IPS-11a (cell line): ENCODE data around the gene TBC1D25.
A peak's percentile ranks its signal among the peaks of the same experiment; 100 is the strongest.

ENCODE experiments used
- H3K4me3 ChIP-seq: one replicate; pipeline ENCODE4 v1.5.1; 2013; ENCODE audit warnings: low read depth, low read length, control low read depth

The TBC1D25 gene

GRCh38 chrX:48539345-48540027 is at the start of gene TBC1D25:
TBC1D25 (plus strand) TSS chrX:48539714; CDS start chrX:48539798, 84 bp downstream.
- peak within 1 kb of the TSS; percentile 50 for H3K4me3 ChIP-seq

GRCh38 chrX:48489892-48490291 is 49.6 kb upstream of the TBC1D25 start:
- no peak overlapping the region for H3K4me3 ChIP-seq

GRCh38 chrX:48490661-48491060 is 48.9 kb upstream of the TBC1D25 start:
- no peak overlapping the region for H3K4me3 ChIP-seq

GRCh38 chrX:48491809-48492208 is 47.7 kb upstream of the TBC1D25 start:
- no peak overlapping the region for H3K4me3 ChIP-seq

GRCh38 chrX:48492293-48492910 is 47.1 kb upstream of the TBC1D25 start:
- no peak overlapping the region for H3K4me3 ChIP-seq

- no peak overlapping the region for H3K4me3 ChIP-seq
Observed at GRCh38 chrX:48493890-48494364, 45.6 kb upstream of the TBC1D25 start.

- no peak overlapping the region for H3K4me3 ChIP-seq
Observed at GRCh38 chrX:48496660-48497059, 42.9 kb upstream of the TBC1D25 start.

- no peak overlapping the region for H3K4me3 ChIP-seq
Observed at GRCh38 chrX:48497871-48498270, 41.6 kb upstream of the TBC1D25 start.

GRCh38 chrX:48498374-48498809 is 41.1 kb upstream of the TBC1D25 start:
- no peak overlapping the region for H3K4me3 ChIP-seq

GRCh38 chrX:48504261-48504660 is 35.3 kb upstream of the TBC1D25 start:
- no peak overlapping the region for H3K4me3 ChIP-seq

GRCh38 chrX:48505481-48505880 is 34.0 kb upstream of the TBC1D25 start:
- no peak overlapping the region for H3K4me3 ChIP-seq

GRCh38 chrX:48507246-48507645 is 32.3 kb upstream of the TBC1D25 start:
- no peak overlapping the region for H3K4me3 ChIP-seq

- H3K4me3 ChIP-seq, result peak within 1 kb of the TSS; percentile 75
Observed at GRCh38 chrX:48508400-48509244, 30.9 kb upstream of the TBC1D25 start, which contains the start of gene PORCN. PORCN (plus strand) TSS chrX:48508992; CDS start chrX:48509821, 829 bp downstream.

GRCh38 chrX:48509245-48509590 is 30.3 kb upstream of the TBC1D25 start:
- peak overlapping the region; percentile 75 for H3K4me3 ChIP-seq

GRCh38 chrX:48509619-48510018 is 29.9 kb upstream of the TBC1D25 start:
- H3K4me3 ChIP-seq, result peak overlapping the region; percentile 75

- no peak overlapping the region for H3K4me3 ChIP-seq
Observed at GRCh38 chrX:48511560-48511959, 28.0 kb upstream of the TBC1D25 start.

GRCh38 chrX:48512371-48512935 is 27.1 kb upstream of the TBC1D25 start:
- H3K4me3 ChIP-seq, result no peak overlapping the region

- no peak overlapping the region for H3K4me3 ChIP-seq
Observed at GRCh38 chrX:48513670-48514069, 25.8 kb upstream of the TBC1D25 start.

GRCh38 chrX:48514126-48514806 is 25.2 kb upstream of the TBC1D25 start:
- no peak overlapping the region for H3K4me3 ChIP-seq

- H3K4me3 ChIP-seq, result no peak overlapping the region
Observed at GRCh38 chrX:48514868-48515460, 24.6 kb upstream of the TBC1D25 start.
